Activated CD4-positive, alpha-beta T cell treated with anti-CD3 and anti-CD28 coated beads for 36 hours (primary cell): Measurements from ENCODE around the gene ARHGAP32. TPM values are rescaled to one million over a fixed set of nuclear protein-coding genes. Genes with fewer than 3 reads are reported as not detected.

Source experiments
- ATAC-seq: fragments of 200-7000 bp; cut with Tn5 transposase; one replicate; pipeline ENCODE4 v1.10.0; 2021; ENCODE audit warnings: mild to moderate bottlenecking, moderate library complexity
- CTCF ChIA-PET: fragments of 350-600 bp; sonication (Branson Sonifier 250); formaldehyde crosslinking; loops from one replicate; lab custom pipeline; 2021; ENCODE audit warnings: antibody characterized with exemption; lab: Charles Lee
- POLR2A ChIA-PET: fragments of 350-600 bp; sonication (Branson Sonifier 250); formaldehyde crosslinking; loops from one replicate; lab custom pipeline; 2021; ENCODE audit warnings: antibody characterized with exemption, inconsistent platforms; lab: Charles Lee
- DNase-seq: peaks from one replicate; pipeline ENCODE4 v3.0.0-alpha.2; 2020
- H3K27ac Mint-ChIP-seq: one replicate; pipeline ENCODE4 v1.8.0; 2021; ENCODE audit warnings: mixed read lengths
- H3K27me3 Mint-ChIP-seq: one replicate; pipeline ENCODE4 v1.8.0; 2021; ENCODE audit warnings: mixed read lengths
- H3K36me3 Mint-ChIP-seq: one replicate; pipeline ENCODE4 v1.8.0; 2021; ENCODE audit warnings: low read depth, mixed read lengths
- H3K4me1 Mint-ChIP-seq: one replicate; pipeline ENCODE4 v1.8.0; 2021; ENCODE audit warnings: mixed read lengths
- H3K4me3 Mint-ChIP-seq: one replicate; pipeline ENCODE4 v1.8.0; 2021; ENCODE audit warnings: mild to moderate bottlenecking, moderate library complexity, mixed read lengths
- H3K9me3 Mint-ChIP-seq: one replicate; pipeline ENCODE4 v1.8.0; 2021; ENCODE audit warnings: low read depth, mixed read lengths
- intact Hi-C, 2 experiments: fragments of 100-400 bp; cut with DNase I in 1 of 2; cut with micrococcal nuclease in 1 of 2; formaldehyde crosslinking; loops; one replicate each; pipeline versions ENCODE4 v1.14.2 to v1.15.1; 2022 to 2024; cut with DNase I, micrococcal nuclease
- total RNA-seq, 2 experiments: library from RNA; stranded (reverse); gene quantifications; one replicate each; pipeline ENCODE4 v1.2.3, GENCODE V29; 2021

The ARHGAP32 gene
- 1 to 10 TPM; 8.1 to 8.9 TPM for total RNA-seq

DNA sequence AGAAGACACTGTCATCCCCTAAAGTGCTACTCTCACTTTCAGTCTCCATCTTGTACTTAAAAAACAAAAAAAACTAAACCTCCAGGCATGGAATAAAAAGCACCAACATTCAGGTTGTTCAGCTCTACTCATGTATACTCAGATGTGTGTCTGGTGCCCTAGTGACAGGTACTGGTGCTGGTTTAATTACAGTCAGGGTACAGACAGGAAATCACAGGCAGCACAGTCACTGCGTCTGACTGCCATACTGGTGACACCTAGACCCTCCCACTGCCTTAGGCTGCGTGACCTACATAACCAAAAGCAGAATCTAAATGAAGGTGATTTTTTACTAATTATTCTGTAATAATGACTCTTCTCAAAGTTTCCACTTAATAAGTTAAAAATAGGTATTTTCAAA, at the start of gene ARHGAP32:
TSS of gene ARHGAP32 (minus strand) at position 176 of the 400 bp plus-strand sequence. CDS start at position 49, 127 bp downstream.
- H3K27me3 Mint-ChIP-seq: no peaks in the 10 kb centered on the region
- ChIA-PET POLR2A (no interaction called here), CTCF (no interaction called here)
- DNase-seq (peak; percentile 52), ATAC-seq (peak; percentile 98)
- no peak within 1 kb of the TSS for H3K4me3 Mint-ChIP-seq
- peaks cover under 1% of the 10 kb centered on the region for H3K9me3 Mint-ChIP-seq
- no peaks in the 10 kb centered on the region for H3K4me1 Mint-ChIP-seq
- H3K27ac Mint-ChIP-seq: peak within 1 kb of the TSS; percentile 17
- intact Hi-C loops: no loop called here
- H3K36me3 Mint-ChIP-seq: no peaks in the 10 kb centered on the region

DNA sequence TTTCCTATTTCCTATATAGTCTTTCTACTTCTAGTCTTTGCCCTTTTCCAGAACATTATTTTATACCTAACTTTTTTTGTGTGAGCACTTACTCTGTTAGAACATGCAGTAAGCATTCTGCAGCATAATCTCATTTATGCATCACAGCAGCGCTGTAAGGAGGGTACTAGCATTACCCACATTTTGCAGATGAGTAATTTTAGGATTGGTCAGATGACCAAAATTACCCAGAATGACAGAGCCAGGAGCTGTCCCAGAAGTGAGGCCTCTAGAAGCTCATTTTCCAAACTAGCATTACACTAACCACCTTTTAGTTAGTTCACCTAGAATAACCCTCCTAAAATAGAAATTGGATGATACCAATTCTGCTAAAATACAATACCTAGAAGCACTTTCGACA, 47.1 kb upstream of the ARHGAP32 start:
- no peak overlapping the region for H3K27ac Mint-ChIP-seq
- ChIA-PET POLR2A (no interaction called here), CTCF (interaction anchor here (0.9 kb wide), 1 partner anchor 13 kb away, joined by 3 read pairs; no protein-coding TSS in a partner anchor)
- peaks cover 3% of the 10 kb centered on the region for H3K9me3 Mint-ChIP-seq
- H3K27me3 Mint-ChIP-seq: no peaks in the 10 kb centered on the region
- H3K4me3 Mint-ChIP-seq: no peak overlapping the region
- ATAC-seq (peak; percentile 75), DNase-seq (no peak)
- intact Hi-C loops: no loop called here
- H3K4me1 Mint-ChIP-seq: peaks cover 21% of the 10 kb centered on the region
- H3K36me3 Mint-ChIP-seq: peaks cover 2% of the 10 kb centered on the region

DNA sequence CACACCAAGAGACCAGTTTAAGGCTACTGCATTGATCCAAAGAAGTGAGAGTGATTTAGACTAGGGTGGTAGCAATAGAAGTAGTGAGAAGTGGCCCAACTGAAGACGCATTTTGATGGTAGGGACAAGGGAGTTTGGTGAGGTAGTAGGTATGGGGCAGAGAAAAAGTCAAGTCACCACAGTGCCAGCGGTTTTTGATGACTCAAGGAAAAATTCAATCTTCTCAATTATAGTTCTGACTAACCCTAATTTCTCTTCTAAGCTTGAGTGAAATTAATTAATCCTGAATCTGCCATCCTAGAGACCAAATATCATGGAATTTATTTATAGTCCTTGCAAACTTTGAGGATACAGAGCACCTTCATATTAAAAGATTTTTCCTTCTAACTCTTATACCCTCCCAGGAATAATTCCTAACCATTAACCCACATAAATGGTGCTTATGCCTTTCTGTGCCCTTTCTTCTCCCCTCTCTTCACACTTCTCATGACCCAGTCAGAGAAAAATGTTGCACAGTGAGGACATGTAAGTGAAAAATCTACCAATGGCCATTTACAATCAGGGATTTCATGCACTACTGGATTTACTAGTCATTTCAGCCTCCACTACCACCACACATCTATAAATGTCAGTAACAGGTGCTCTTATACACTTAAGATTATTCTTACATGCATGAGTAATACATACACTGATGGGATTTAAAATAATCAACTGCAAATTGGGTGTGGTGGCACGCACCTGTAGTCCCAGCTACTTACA, 45.9 kb upstream of the ARHGAP32 start:
- H3K4me1 Mint-ChIP-seq: peaks cover 14% of the 10 kb centered on the region
- H3K4me3 Mint-ChIP-seq: no peak overlapping the region
- ATAC-seq: no peak
- intact Hi-C loops: no loop called here
- DNase-seq: no peak
- H3K9me3 Mint-ChIP-seq: peaks cover 3% of the 10 kb centered on the region
- ChIA-PET POLR2A (no interaction called here), CTCF (no interaction called here)
- no peak overlapping the region for H3K27ac Mint-ChIP-seq
- H3K36me3 Mint-ChIP-seq: peaks cover 2% of the 10 kb centered on the region
- no peaks in the 10 kb centered on the region for H3K27me3 Mint-ChIP-seq

DNA sequence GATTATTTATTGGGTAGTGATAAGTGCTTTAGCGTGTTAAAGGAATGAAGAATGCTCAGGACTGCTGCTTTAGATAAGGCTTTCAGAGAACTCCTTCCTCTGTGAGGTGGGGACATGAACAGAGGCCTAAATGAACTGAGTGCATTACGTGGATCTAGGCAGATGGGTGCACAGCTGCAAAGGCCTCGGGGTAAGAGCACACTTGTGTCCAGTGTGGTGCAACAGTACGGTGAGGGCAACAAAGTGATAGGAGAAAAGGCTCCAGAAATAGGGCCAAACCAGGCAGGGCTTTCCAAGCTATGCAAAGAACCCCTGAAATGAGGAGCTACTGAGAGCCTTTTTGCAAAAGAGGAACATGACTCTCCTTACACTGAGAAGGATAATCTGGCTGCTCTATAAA, 45.3 kb upstream of the ARHGAP32 start:
- intact Hi-C loops: no loop called here
- ATAC-seq (no peak), DNase-seq (no peak)
- CTCF ChIA-PET: no interaction called here
- Mint-ChIP-seq H3K27ac (no peak overlapping the region), H3K4me1 (peaks cover 10% of the 10 kb centered on the region), H3K9me3 (peaks cover 3% of the 10 kb centered on the region), H3K27me3 (no peaks in the 10 kb centered on the region), H3K4me3 (no peak overlapping the region), H3K36me3 (peaks cover 2% of the 10 kb centered on the region)
- POLR2A ChIA-PET: no interaction called here

DNA sequence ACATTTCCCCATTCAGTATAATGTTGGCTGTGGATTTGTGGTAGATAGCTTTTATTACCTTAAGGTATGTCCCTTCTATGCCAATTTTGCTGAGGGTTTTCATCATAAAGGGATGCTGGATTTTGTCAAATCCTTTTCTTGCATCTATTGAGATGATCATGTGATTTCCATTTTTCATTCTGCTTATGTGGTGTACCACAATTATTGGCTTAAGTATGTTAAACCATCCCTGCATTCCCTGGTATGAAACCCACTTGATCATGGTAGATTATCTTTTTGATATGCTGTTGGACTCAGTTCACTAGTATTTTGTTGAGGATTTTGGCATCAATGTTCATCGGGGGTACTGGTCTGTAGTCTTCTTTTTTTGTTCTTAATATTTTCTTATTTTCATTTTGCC, 44.7 kb upstream of the ARHGAP32 start:
- H3K9me3 Mint-ChIP-seq: peaks cover 3% of the 10 kb centered on the region
- H3K36me3 Mint-ChIP-seq: peaks cover 2% of the 10 kb centered on the region
- peaks cover 10% of the 10 kb centered on the region for H3K4me1 Mint-ChIP-seq
- ChIA-PET POLR2A (no interaction called here), CTCF (no interaction called here)
- intact Hi-C loops: no loop called here
- no peak for ATAC-seq
- DNase-seq: no peak
- no peak overlapping the region for H3K4me3 Mint-ChIP-seq
- no peaks in the 10 kb centered on the region for H3K27me3 Mint-ChIP-seq
- no peak overlapping the region for H3K27ac Mint-ChIP-seq

DNA sequence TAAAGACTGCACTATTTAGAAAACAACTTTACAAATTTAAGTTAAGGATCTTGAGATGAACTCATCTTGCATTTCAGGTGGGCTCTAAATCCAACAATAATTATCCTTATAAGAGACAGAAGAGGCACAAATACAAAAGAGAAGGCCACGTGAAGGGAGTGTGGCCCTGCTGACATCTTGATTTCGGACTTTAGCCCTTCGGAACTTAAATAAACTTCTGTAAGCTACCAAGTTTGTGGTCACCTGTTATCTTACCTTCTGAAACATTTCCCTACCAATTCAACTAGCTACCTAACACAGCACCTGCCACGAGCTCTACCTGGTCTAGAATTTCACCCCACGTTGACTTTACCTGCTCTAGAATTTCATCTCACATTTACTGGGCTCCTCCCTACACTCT, 42.9 kb upstream of the ARHGAP32 start:
- no peak for DNase-seq
- Mint-ChIP-seq H3K36me3 (peaks cover 2% of the 10 kb centered on the region), H3K4me1 (peaks cover 10% of the 10 kb centered on the region), H3K27me3 (no peaks in the 10 kb centered on the region), H3K27ac (no peak overlapping the region), H3K4me3 (no peak overlapping the region), H3K9me3 (peaks cover 3% of the 10 kb centered on the region)
- ChIA-PET POLR2A (interaction anchor here (0.7 kb wide), 1 partner anchor 1213 kb away, joined by 3 read pairs; no protein-coding TSS in a partner anchor), CTCF (no interaction called here)
- ATAC-seq: no peak
- intact Hi-C loops: no loop called here

DNA sequence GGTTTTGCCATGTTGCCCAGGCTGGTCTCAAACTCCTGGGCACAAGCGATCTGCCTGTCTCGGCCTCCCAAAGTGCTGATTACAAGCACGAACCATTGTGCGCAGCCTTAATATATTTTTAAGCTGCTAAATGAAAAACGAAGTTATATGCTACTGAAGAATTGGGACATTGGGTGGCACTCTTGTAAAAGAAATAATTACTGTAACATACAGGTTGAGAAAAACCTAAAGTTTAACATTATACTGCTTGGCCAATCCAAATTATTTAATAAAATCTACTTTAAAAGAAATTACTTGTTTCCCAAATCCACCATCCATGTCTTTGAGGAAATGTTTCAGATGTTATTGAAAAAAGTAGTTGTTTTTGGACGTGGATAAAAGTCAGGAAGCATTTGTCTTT, 37.9 kb upstream of the ARHGAP32 start:
- no peak overlapping the region for H3K27ac Mint-ChIP-seq
- CTCF ChIA-PET: interaction anchor here (1.4 to 3.1 kb wide), 2 partner anchors 98 to 102 kb away, joined by 4 to 13 read pairs; no protein-coding TSS in a partner anchor
- intact Hi-C loops: loop anchor here (1.0 kb wide), 2 partner anchors 101 to 102 kb away; no protein-coding TSS in a partner anchor
- H3K27me3 Mint-ChIP-seq: no peaks in the 10 kb centered on the region
- peaks cover 22% of the 10 kb centered on the region for H3K9me3 Mint-ChIP-seq
- ATAC-seq: no peak
- POLR2A ChIA-PET: no interaction called here
- peaks cover 16% of the 10 kb centered on the region for H3K36me3 Mint-ChIP-seq
- H3K4me1 Mint-ChIP-seq: no peaks in the 10 kb centered on the region
- H3K4me3 Mint-ChIP-seq: no peak overlapping the region
- no peak for DNase-seq

DNA sequence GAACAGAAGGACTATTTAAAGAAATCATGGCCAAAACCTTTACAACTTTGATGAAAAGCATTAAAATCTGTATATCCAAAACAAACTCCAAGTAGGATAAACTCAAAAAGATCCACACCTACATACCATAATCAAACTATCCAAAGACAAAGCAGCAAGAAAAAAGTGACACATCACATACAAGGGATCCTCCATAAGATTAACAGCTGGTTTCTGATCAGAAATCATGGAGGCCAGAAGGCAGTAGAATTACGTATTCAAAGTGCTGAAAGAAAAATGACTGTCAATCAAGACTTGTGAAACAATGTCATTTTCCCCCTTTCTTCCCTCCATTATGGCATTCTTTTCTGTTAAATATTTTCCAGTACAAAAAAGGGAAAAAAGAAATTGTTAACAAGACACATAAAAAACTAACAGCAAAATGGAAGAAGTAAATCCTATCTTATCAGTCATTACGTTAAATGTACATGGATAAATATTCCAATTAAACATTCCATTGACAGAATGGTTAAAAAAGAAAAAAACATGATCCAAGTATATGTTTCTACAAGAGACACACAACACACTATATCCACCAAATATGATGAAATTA, 34.2 kb upstream of the ARHGAP32 start:
- ChIA-PET CTCF (no interaction called here), POLR2A (no interaction called here)
- H3K9me3 Mint-ChIP-seq: peaks cover 22% of the 10 kb centered on the region
- DNase-seq (no peak), ATAC-seq (no peak)
- no peaks in the 10 kb centered on the region for H3K27me3 Mint-ChIP-seq
- no peak overlapping the region for H3K27ac Mint-ChIP-seq
- no peaks in the 10 kb centered on the region for H3K4me1 Mint-ChIP-seq
- no peak overlapping the region for H3K4me3 Mint-ChIP-seq
- intact Hi-C loops: no loop called here
- H3K36me3 Mint-ChIP-seq: peaks cover 16% of the 10 kb centered on the region

DNA sequence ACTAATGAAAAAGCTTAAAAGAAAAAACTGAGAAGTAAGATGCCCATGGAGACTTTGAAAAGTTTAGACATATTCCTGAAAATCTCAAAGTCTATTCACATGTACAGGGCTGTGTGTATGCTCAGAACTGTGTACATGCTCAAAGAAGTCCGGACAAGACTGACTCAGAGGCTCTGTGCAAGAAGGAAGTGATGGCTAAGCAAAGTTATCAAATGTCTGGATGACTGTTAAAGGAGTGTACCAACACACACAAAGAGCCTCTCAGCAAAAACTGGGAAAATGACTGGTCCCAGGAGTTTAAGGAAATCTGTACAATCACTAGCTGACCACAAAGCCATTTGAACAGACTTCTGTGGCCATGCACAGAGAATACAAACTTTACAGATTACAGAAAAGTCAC, 33.1 kb upstream of the ARHGAP32 start:
- ATAC-seq (no peak), DNase-seq (no peak)
- no peak overlapping the region for H3K27ac Mint-ChIP-seq
- ChIA-PET POLR2A (no interaction called here), CTCF (no interaction called here)
- H3K36me3 Mint-ChIP-seq: peaks cover 16% of the 10 kb centered on the region
- intact Hi-C loops: no loop called here
- no peaks in the 10 kb centered on the region for H3K27me3 Mint-ChIP-seq
- no peak overlapping the region for H3K4me3 Mint-ChIP-seq
- H3K4me1 Mint-ChIP-seq: no peaks in the 10 kb centered on the region
- H3K9me3 Mint-ChIP-seq: peaks cover 22% of the 10 kb centered on the region

DNA sequence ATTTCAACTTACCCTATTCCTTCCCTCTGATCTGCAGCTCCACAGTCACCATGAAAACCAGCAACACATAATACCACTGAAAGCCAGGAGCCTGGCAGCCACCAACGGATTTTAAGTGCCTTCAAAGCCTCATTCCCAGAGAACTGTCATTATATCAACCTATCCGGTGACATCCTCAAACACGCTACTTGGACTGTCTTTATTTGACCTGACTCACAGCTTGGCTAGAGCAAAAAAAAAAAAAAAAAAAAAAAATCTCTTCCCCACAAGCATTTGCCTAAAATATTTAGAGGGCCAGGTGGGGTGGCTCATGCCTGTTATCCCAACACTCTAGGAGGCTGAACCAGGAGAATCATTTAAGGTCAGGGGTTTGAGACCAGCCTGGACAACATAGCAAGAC, 32.4 kb upstream of the ARHGAP32 start:
- CTCF ChIA-PET: interaction anchor here (0.6 to 1.0 kb wide), 3 partner anchors 9 to 459 kb away, joined by 3 to 4 read pairs (median 3); no protein-coding TSS in a partner anchor
- DNase-seq: no peak
- POLR2A ChIA-PET: no interaction called here

DNA sequence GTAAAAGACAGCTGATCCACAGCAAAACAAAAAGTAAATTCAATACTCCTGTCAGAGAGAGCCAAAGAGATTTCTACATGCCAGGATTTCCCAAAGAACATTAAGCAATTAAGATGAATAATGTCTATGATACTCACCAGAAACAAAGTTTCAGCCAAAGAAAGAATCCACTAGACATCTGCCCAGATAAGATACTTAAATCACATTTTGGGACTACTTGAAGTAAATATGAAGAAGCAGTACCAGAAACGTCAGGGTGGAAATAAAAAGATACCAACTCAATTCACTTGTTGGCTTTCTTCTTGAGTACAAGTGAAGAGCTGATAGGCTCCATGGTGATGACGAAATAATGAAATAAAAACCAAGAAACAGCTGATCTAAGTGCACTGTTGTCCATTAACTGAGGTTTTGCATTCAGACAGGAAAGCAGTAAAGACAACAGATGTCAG, 31.6 kb upstream of the ARHGAP32 start:
- no peaks in the 10 kb centered on the region for H3K27me3 Mint-ChIP-seq
- peaks cover 22% of the 10 kb centered on the region for H3K9me3 Mint-ChIP-seq
- peaks cover 16% of the 10 kb centered on the region for H3K36me3 Mint-ChIP-seq
- H3K27ac Mint-ChIP-seq: no peak overlapping the region
- H3K4me3 Mint-ChIP-seq: no peak overlapping the region
- no peaks in the 10 kb centered on the region for H3K4me1 Mint-ChIP-seq
- ChIA-PET POLR2A (no interaction called here), CTCF (interaction anchor here (0.6 to 1.0 kb wide), 4 partner anchors 8 to 1067 kb away, joined by 3 to 4 read pairs (median 3); no protein-coding TSS in a partner anchor)
- ATAC-seq (no peak), DNase-seq (no peak)
- intact Hi-C loops: no loop called here

More for the DNA sequence above, 32.4 kb upstream of the ARHGAP32 start:
- Mint-ChIP-seq H3K36me3 (peaks cover 16% of the 10 kb centered on the region), H3K27ac (no peak overlapping the region), H3K27me3 (no peaks in the 10 kb centered on the region), H3K4me3 (no peak overlapping the region), H3K4me1 (no peaks in the 10 kb centered on the region), H3K9me3 (peaks cover 22% of the 10 kb centered on the region)
- no peak for ATAC-seq
- intact Hi-C loops: no loop called here

DNA sequence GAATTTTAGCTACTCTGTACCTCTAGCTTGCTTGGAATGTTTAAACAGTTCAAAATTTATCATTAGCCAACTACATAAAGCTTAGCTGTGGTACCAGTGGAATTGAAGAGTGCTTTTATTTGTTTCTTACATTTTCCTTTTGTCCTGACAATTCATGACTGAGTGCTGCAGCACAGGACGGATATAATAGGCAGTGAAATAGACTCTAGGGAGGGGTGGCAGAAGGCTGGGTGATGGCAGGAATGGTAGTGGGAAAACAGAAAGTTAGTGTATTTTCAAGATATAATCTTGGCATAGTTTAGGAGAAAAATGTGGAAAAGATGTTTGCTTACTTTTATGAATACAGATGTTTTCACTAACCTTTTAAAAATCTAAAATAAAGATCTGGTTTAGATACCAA, 31.1 kb upstream of the ARHGAP32 start:
- no peaks in the 10 kb centered on the region for H3K27me3 Mint-ChIP-seq
- intact Hi-C loops: no loop called here

More for the DNA sequence above, 31.1 kb upstream of the ARHGAP32 start:
- Mint-ChIP-seq H3K9me3 (peaks cover 22% of the 10 kb centered on the region), H3K27ac (no peak overlapping the region), H3K4me1 (no peaks in the 10 kb centered on the region), H3K4me3 (no peak overlapping the region), H3K36me3 (peaks cover 16% of the 10 kb centered on the region)
- no peak for ATAC-seq
- DNase-seq: no peak
- CTCF ChIA-PET: no interaction called here
- POLR2A ChIA-PET: no interaction called here
